Stimulated activated CD4-positive, alpha-beta T cell treated with anti-CD3 and anti-CD28 coated beads, Interleukin-1b, Interleukin-23, amount 100 ng/mL, for 24 hours (primary cell): ENCODE measurements around the gene ROBO1.

ENCODE experiments used
- DNase-seq, 4 experiments: peaks; one replicate each; pipeline ENCODE4 v3.0.0-alpha.2; 2020; ENCODE audit warnings: low read depth in 4 of 4, low spot score in 1 of 4

Gene ROBO1

GRCh38 chr3:79253271-79253670 is 514.5 kb downstream of the ROBO1 start:
- DNase-seq = no peak

- no peak for DNase-seq
Observed at GRCh38 chr3:79250746-79251145, 517.1 kb downstream of the ROBO1 start.

DNA sequence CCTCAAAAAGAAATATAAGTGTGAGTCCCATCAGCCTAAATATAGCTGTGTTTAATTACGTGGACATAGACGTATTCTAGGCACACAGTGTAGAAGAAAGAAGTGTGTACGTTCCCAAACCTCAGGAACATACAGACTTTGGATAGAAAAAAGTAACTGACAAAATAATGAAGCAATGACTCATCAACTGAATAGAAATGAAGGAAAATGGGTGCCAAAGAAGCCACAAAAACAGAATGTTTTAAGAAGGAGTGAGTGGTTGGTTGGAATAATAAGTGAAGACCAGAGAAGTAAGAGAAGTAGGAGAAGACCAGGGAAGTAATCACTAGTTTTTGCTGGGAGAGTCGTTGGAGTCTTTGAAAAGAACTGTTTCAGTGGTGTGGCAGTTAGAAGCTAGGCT is 518.1 kb downstream of the ROBO1 start:
- DNase-seq = no peak

GRCh38 chr3:79247725-79248043 is 520.1 kb downstream of the ROBO1 start:
- no peak for DNase-seq

DNA sequence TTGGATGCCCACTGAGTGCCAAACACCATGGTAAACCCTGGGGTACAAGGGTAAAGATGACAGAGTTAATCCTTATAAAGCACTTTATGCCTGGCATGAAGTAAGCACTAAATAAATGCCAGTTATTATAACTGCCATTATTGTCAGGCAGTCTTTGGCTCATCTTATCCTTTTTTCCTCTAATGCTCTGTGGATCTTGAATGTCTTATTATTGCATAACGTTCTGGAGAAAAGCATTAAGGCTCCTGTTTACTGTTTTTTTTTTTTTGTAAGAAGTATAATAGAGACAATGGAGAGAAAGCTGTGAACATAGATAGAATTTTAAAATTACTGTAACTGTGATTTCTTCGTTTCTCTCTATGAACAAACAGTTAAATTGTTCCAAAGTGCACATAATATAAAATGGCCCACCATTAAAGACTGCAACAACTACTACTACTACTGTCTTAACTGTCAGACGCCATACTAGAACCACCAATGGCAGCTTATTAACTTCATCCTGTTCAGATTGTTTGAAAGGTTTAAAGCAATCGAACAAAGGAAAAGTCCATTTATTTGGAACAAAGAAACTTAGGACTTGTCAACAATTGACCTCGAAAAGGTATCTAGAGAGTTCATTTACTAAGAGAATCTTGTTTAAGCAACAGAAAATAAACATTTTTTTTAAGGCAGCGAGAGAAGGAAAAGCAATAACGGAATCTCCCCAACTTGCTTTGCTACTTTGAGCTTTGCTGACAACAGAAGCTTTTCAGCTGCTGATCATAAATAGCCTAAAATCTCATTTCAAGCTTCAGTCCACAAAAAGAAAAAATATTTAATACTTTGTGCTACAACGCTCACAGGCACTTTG is 520.7 kb downstream of the ROBO1 start:
- DNase-seq = no peak

- no peak for DNase-seq
Observed at GRCh38 chr3:79245284-79246138, 522.3 kb downstream of the ROBO1 start.

DNA sequence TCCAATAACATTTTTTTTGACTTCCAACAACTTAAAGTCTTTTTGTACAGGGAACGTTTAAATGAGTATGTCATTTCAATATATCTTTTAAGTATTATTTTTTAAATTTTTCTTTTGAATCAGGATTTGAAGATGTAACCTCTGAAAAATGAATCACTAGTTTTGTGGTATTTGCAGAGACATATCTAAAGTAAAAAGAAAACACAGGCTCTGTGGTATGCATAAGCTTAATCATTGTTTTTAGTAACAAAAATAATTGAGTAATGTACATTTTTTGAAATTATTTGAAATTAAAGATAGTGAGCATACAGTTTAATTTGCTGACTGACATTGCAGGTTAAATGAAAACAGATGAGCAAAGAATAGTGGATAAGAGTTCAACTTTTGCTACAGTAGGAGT is 531.3 kb downstream of the ROBO1 start:
- DNase-seq = no peak

GRCh38 chr3:79233431-79234060 is 534.3 kb downstream of the ROBO1 start:
- DNase-seq = no peak

DNA sequence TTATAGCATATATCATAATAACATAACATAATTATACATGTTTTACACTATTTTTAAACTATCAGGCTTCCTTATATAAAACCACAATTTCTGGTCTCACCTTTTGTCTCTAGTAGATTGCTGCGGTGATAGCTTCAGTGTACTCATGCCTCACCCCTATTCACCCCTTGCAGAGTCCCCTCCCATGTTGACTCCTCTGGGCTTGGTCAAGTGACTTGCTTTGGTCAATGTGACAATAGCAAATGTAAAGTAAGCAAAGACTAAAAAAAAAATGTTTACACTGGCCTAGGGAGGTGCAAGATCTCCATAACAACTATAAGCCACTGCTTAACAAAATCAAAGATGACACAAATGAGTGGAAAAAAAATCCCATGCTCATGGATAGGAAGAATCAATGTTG is 537.5 kb downstream of the ROBO1 start:
- DNase-seq = no peak

DNA sequence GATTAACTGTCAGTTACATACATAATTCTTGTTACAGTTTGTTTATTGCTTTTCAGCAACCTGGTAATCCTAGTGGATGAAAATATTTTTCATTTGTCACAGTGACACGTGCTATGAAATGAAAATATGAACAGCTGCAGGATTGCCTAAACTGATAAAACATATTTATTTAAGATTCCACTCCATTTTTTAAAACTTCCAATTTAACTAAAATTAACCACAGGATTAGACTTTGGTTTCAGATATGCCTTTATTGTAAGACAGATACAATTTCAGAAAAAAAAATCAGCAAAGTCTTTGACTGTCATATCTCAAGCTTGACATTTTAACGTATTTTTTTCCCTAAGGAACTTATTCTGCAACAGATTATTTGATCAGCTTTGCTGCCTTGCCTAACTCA is 550.7 kb downstream of the ROBO1 start:
- no peak for DNase-seq

DNA sequence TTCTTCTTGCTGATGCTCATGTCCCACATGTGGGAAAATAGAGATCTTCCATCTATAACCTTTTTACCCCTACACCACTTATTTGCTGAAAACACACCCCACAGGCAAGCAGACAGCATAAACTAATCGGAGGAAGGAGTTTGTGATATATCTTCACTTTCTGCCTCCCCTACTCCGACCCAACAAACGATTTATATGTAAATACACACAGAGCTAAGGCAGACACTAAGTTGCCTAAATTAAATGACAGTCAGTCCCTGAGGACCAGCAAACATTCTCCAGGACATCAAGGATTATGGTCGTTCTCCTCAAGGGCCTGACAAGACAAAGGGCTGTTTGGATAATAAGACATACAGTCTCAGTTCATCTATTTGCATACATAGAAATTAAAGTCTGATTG is 552.5 kb downstream of the ROBO1 start:
- no peak for DNase-seq

DNA sequence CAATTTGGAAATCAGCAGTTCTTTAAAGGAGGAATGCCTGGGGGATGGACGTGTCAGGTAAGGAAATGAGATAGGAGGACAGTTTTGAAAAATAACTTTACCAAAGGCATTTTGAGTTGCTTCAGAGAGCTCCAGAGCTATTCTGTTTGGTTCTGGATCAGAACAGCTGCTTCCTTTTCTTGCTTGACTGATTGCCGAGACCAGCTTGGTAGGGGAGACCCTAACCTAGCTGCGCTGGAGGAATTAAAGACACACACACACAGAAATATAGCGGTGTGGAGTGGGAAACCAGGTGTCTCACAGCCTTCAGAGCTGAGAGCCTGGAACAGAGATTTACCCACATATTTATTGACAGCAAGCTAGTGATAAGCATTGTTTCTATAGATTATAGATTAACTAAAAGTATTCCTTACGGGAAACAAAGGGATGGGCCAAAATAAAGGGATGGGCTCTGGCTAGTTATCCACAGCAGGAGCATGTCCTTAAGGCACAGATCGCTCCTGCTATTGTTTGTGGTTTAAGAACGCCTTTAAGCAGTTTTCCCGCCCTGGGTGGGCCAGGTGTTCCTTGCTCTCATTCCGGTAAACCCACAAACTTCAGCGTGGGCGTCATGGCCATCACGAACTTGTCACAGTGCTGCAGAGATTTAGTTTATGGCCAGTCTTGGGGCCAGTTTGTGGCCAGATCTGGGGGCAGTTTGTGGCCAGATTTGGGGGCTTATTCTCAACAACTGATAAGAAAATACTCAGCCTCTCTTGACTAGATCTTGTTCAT is 556.0 kb downstream of the ROBO1 start:
- no peak for DNase-seq

GRCh38 chr3:79204351-79204750 is 563.4 kb downstream of the ROBO1 start:
- no peak for DNase-seq

DNA sequence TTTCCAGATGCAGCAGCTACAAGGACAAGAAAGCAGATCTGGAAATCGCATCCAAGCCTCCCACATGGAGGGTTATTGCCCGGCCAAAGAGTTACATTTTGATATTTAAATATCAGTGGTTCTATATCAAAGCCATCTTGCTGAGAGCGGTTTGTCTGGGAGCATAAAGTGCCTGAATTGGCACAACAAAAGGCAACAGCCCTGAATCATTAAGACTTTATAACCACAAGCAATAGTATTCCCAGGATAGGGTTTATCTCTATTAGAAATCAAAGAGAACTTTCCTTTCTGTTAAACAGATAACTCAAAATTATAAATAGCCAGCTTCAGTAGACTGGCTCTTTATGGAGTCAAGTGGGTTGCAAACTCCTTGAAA is 564.7 kb downstream of the ROBO1 start:
- no peak for DNase-seq

- no peak for DNase-seq
Observed at GRCh38 chr3:79202471-79203143, 565.2 kb downstream of the ROBO1 start.

- DNase-seq = no peak
Observed at GRCh38 chr3:79200456-79200855, 567.3 kb downstream of the ROBO1 start.

DNA sequence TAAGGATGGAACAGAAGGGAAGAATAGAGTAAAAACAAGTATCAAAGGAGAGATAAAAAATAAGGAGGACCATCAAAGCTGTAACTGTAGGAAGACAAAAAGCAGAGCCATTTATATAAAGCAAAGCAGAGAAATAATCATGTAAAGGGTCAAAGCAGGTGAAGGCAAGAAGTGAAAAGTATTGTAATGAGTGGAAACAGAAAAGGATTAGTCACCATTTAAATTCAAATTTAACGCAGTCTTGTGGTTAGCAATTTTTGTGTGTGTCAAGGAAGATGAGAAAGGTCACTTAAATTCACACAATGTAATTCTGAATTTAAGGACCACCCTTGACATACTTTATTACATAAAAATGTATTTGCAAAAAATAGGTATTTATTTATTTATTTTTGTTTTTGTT is 567.8 kb downstream of the ROBO1 start:
- DNase-seq = no peak

DNA sequence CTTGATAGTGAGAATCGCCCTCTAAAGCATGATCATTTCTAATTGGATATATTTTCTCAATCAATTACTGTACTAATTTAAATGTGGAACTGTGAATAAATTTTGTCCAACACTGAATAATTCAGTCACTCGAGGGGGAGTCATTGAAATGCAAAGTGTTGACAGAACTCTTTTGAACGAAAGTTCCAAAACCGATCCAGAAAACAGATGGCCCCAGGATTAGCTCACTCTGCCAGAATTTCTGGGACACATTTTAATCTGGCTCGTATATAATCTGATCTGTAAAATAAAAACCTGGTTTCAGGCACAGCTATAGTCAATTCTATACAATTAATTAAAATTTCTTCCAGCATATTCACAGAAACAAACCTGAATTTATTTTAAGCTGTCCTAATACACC is 580.4 kb downstream of the ROBO1 start:
- no peak for DNase-seq

DNA sequence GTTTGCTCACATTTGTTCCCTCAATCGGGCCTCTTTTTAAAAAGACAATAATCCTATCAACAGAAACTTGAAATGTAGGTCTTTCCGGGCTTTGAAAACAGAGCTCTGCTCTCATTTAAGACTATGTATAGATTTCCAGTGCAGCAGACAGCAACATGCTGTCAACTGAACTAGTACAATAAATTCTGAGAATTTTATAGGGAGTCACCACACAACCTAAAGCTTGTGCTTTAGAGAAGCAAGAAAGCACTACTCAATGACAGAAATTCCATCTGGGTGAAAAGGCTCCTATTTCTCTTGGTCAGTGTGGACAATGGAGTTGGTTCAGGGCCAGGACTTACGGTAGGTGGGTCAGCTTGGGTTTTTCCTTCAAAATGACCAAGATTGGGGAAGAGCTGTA is 583.5 kb downstream of the ROBO1 start:
- no peak for DNase-seq

DNA sequence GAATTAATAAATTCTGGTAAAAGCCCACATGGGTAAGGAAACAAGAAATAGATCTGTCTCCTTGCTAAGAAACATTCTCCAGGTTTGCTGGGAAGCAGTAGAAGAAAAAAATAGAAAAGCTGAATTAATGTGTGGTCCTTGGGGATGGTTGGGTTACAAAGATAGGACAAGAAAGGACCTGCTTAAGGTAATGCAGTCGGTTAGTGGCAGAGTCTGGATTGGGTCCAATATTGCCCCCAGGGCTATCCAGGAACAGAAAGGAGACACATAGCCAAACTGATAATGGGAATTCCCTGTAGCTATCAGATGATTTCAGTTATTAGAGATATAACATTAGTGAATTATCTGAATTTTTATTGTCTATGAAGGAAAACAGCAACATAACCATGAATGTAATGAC is 584.3 kb downstream of the ROBO1 start:
- DNase-seq = no peak
